Naive thymus-derived CD8-positive, alpha-beta T cell (primary cell): ENCODE results near the gene TRIM66. TPM values are rescaled to one million over a fixed set of nuclear protein-coding genes. Genes with fewer than 3 reads are reported as not detected.

Experiments used
- ATAC-seq, 2 donors: fragments of 150-1000 bp; cut with Tn5 transposase in 1 of 2; sonication (Bioruptor Pico), chemical (Tn5 transposase) in 1 of 2; 1 replicate in 1 of 2; 2 replicates in 1 of 2; pipeline ENCODE4 v1.10.0; 2021; ENCODE audit warnings: mild to moderate bottlenecking in 2 of 2, moderate library complexity in 2 of 2
- POLR2A ChIA-PET: fragments of 350-600 bp; sonication (Branson Sonifier 250); formaldehyde crosslinking; loops from one replicate; lab custom pipeline; 2021; ENCODE audit warnings: antibody characterized with exemption; lab: Charles Lee
- DNase-seq, 10 donors: peaks; one replicate each; pipeline versions ENCODE4 v3.0.0 to v3.0.0-alpha.2; 2020 to 2022
- H3K27ac Mint-ChIP-seq, 10 donors: one replicate each; pipeline ENCODE4 v1.8.0; 2020 to 2022; ENCODE audit warnings: mild to moderate bottlenecking in 10 of 10, mixed read lengths in 10 of 10, moderate library complexity in 4 of 10, inconsistent platforms in 1 of 10
- H3K27me3 Mint-ChIP-seq, 5 donors: one replicate each; pipeline ENCODE4 v1.8.0; 2021 to 2022; ENCODE audit warnings: mixed read lengths in 5 of 5
- H3K36me3 Mint-ChIP-seq, 3 donors: one replicate each; pipeline ENCODE4 v1.8.0; 2020 to 2022; ENCODE audit warnings: mixed read lengths in 3 of 3, mild to moderate bottlenecking in 2 of 3, inconsistent platforms in 1 of 3
- H3K4me1 Mint-ChIP-seq, 4 donors: one replicate each; pipeline ENCODE4 v1.8.0; 2021 to 2022; ENCODE audit warnings: mixed read lengths in 4 of 4
- H3K4me3 Mint-ChIP-seq, 10 donors: one replicate each; pipeline ENCODE4 v1.8.0; 2020 to 2022; ENCODE audit warnings: mild to moderate bottlenecking in 10 of 10, mixed read lengths in 10 of 10, moderate library complexity in 6 of 10, inconsistent platforms in 1 of 10
- H3K9me3 Mint-ChIP-seq, 9 donors: one replicate each; pipeline ENCODE4 v1.8.0; 2020 to 2022; ENCODE audit warnings: mixed read lengths in 9 of 9, mild to moderate bottlenecking in 3 of 9, inconsistent platforms in 1 of 9, moderate library complexity in 1 of 9
- polyA plus RNA-seq, 3 donors: library from polyadenylated mRNA; unstranded; fragments of 300-500 nt; fragmentation: Illumina TruSeq; gene quantifications; one replicate each; pipeline ENCODE4 v1.2.3, GENCODE V29; 2021
- total RNA-seq, 8 experiments: library from RNA in 2 of 8; stranded (reverse) in 2 of 8; gene quantifications; one replicate each; pipeline ENCODE4 v1.2.3 and lab custom pipeline; 2021 to 2026

The TRIM66 gene
- total and polyA plus RNA-seq, 5 experiments from 2014 or later, result 0.14 to 50.8 (median 0.53) TPM

DNA sequence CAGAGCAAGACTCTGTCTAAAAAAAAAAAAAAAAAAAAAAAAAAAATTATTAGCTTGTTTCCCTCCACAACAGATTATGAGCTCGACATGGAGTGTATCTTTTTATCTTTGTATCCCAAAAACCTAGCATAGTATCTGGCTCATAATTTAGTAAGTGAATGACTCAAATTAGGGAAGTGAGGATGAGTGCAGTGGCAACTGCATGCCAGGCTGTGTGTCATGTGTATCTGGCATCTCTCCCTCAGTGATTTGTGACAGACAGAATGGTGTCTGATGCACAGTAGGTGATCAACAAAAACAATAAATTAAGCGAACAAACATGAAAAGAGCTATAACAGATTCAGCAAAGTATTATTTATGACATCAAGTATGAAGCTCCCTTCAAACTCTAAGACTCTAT is 95.7 kb downstream of the TRIM66 start:
- POLR2A ChIA-PET, result no interaction called here
- Mint-ChIP-seq H3K27ac (no peak overlapping the region), H3K27me3 (peaks cover 3 to 10% (median 9%) of the 10 kb centered on the region in 5 donors), H3K4me1 (no peaks in the 10 kb centered on the region), H3K4me3 (no peak overlapping the region), H3K36me3 (peaks cover 0 to 4% (median 0%) of the 10 kb centered on the region in 3 donors), H3K9me3 (peaks cover 0 to 8% (median 3%) of the 10 kb centered on the region in 9 donors)
- DNase-seq (no peak), ATAC-seq (no peak)

DNA sequence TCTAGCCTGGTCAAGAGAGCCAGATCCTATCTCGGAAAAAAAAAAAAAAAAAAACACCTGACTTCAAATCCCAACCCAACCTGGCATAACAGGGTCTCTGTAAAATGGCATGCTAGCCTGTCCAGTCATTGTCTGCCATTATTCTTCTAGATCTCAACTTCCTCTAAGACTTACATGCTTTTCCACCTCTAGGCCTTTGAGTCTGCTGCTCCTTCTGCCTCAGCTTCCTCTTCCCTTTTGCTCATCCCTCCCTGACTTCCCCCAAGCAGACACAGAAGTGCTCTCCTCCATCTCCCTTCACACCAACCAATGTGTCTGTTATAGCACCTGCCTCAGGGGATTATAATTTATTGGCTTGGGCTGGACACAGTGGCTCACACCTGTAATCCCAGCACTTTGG is 96.3 kb downstream of the TRIM66 start:
- peaks cover 0 to 4% (median 0%) of the 10 kb centered on the region in 3 donors for H3K36me3 Mint-ChIP-seq
- POLR2A ChIA-PET, result no interaction called here

DNA sequence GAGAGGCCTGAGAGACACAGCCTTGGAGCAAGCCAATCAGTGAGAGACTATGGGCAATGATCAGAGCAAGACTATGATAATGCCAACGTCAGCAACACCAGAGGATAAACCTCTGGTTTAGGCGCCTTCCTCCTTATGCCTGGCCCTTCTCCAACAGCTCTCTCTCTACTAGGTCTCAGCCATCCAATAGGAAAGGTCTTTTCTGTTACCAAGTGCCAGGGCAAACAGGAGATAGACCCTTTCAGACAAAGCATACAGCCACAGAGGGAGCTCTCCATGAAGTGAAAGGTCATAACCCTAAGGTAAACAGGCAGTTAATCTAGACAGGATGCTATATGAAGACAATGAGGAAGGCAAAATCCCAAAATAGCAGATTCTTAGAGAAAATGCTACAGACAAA is 98.0 kb downstream of the TRIM66 start:
- H3K27me3 Mint-ChIP-seq, result peaks cover 3 to 18% (median 10%) of the 10 kb centered on the region in 5 donors
- no peaks in the 10 kb centered on the region for H3K4me1 Mint-ChIP-seq
- ATAC-seq (no peak), DNase-seq (no peak)
- no peak overlapping the region for H3K4me3 Mint-ChIP-seq
- no peak overlapping the region for H3K27ac Mint-ChIP-seq
- H3K36me3 Mint-ChIP-seq, result peaks cover 0 to 11% (median 0%) of the 10 kb centered on the region in 3 donors
- POLR2A ChIA-PET, result no interaction called here
- H3K9me3 Mint-ChIP-seq, result peaks cover 0 to 20% (median 7%) of the 10 kb centered on the region in 9 donors

More for the DNA sequence above, 96.3 kb downstream of the TRIM66 start:
- H3K4me1 Mint-ChIP-seq, result no peaks in the 10 kb centered on the region
- peaks cover 3 to 10% (median 7%) of the 10 kb centered on the region in 5 donors for H3K27me3 Mint-ChIP-seq
- ATAC-seq (no peak), DNase-seq (no peak)
- peaks cover 0 to 8% (median 3%) of the 10 kb centered on the region in 9 donors for H3K9me3 Mint-ChIP-seq
- H3K4me3 Mint-ChIP-seq, result no peak overlapping the region
- H3K27ac Mint-ChIP-seq, result no peak overlapping the region

DNA sequence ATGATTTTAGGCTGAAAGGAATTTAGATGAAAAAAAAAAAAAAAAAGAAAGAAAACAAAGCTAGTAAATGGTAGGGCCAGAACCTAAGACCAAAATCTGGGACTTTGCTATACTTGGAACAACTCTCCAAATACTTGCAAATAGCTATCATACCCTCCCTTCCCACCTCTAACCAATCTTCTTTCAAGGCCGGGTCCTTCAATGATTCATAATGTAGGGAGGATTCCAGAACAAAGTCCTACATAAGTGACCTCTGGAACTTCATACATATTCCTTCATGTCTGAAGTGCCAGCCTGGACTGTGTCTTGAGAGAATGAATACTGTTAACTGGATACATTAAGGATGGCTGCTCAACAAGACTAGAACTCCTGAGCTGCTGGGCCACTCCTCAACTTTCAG is 98.4 kb downstream of the TRIM66 start:
- DNase-seq (no peak), ATAC-seq (no peak)
- Mint-ChIP-seq H3K9me3 (peaks cover 0 to 20% (median 8%) of the 10 kb centered on the region in 9 donors), H3K4me1 (no peaks in the 10 kb centered on the region), H3K4me3 (no peak overlapping the region), H3K27ac (no peak overlapping the region), H3K27me3 (peaks cover 3 to 18% (median 10%) of the 10 kb centered on the region in 5 donors), H3K36me3 (peaks cover 0 to 11% (median 0%) of the 10 kb centered on the region in 3 donors)
- POLR2A ChIA-PET, result no interaction called here

DNA sequence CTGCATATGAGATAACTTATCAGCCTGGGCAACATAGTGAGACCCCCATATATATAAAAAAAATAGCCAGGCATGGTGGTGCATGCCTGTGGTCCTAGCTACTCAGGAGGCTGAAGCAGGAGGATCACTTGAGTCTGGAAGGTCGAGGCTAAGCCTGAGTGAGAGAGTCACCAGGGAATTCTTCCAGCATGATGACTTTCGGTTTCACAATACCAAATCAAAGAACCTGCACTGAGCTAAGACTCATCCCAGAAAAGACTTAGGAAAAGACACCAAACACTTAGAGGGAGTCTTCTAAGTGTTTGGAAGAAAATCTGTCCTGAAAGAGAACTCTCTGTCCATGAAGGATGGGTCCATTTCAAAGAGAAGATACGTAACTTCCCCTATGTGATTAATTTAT is 101.2 kb downstream of the TRIM66 start:
- POLR2A ChIA-PET, result no interaction called here
- DNase-seq, result no peak
- ATAC-seq, result no peak
- H3K27me3 Mint-ChIP-seq, result peaks cover 2 to 12% (median 7%) of the 10 kb centered on the region in 5 donors
- peaks cover 0 to 21% (median 7%) of the 10 kb centered on the region in 9 donors for H3K9me3 Mint-ChIP-seq
- peaks cover 0 to 13% (median 0%) of the 10 kb centered on the region in 3 donors for H3K36me3 Mint-ChIP-seq
- H3K4me1 Mint-ChIP-seq, result no peaks in the 10 kb centered on the region
- H3K4me3 Mint-ChIP-seq, result no peak overlapping the region
- H3K27ac Mint-ChIP-seq, result no peak overlapping the region

DNA sequence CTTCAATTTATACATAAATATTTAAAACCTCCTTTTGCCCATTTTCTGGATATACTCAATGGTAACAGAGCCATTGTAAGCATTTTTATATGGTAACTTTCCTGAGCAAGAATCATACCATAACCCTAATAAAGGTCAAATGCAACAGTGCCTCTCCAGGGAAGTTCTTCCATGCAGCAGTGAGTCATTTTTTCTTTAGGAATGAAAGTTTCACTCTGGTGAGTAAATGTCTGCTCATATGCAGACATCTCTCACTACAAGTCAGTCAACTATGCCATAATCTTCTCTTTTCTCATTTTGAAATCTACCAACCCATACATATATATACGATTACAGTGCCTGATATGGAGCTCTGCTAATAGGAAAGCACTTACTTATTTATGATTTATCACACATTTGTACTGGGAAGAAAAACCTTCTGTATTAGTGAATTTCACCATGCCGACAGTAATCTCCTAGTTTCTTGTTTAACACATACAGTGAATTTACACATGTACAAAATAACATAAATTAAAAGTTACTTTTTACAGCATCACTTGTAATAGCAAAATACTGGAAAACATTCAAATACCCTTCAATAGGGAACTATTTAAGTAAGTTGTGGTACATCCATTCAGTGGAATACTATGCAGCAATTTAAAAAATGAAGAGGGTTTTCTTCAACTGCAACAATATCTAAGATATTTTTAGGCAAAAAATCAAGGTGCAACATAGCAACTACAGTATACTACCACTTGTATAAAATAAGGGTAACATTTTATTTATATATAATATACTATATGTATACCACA is 104.5 kb downstream of the TRIM66 start:
- POLR2A ChIA-PET, result no interaction called here
- H3K4me1 Mint-ChIP-seq, result no peaks in the 10 kb centered on the region
- no peak for ATAC-seq

DNA sequence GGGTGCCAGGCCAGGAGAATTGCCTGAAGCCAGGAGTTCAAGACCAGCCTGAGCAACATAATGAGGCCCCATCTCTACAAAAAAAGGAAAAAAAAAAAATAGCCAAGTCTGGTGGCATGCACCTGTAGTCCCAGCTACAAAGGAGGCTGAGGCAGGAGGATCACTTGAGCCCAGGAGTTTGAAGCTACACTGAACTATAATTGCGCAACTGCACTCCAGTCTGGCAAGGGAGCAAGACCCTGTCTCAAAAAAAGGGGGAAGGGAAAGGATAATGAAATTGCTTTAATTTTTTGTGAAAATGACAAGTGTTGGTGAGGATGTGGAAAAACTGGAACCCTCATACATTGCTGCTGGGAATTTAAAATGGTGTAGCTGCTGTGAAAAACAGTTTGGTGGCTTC is 107.7 kb downstream of the TRIM66 start:
- no peak overlapping the region for H3K27ac Mint-ChIP-seq
- POLR2A ChIA-PET, result no interaction called here
- no peak overlapping the region for H3K4me3 Mint-ChIP-seq
- peaks cover 0 to 7% (median 0%) of the 10 kb centered on the region in 3 donors for H3K36me3 Mint-ChIP-seq
- H3K9me3 Mint-ChIP-seq, result peaks cover 0 to 12% (median 4%) of the 10 kb centered on the region in 9 donors
- peaks cover 0 to 3% (median 2%) of the 10 kb centered on the region in 5 donors for H3K27me3 Mint-ChIP-seq
- ATAC-seq, result no peak
- DNase-seq, result no peak
- H3K4me1 Mint-ChIP-seq, result no peaks in the 10 kb centered on the region

More for the DNA sequence above, 104.5 kb downstream of the TRIM66 start:
- H3K27ac Mint-ChIP-seq, result no peak overlapping the region
- H3K36me3 Mint-ChIP-seq, result peaks cover 0 to 11% (median 0%) of the 10 kb centered on the region in 3 donors
- H3K9me3 Mint-ChIP-seq, result peaks cover 0 to 21% (median 7%) of the 10 kb centered on the region in 9 donors
- no peak overlapping the region for H3K4me3 Mint-ChIP-seq
- no peak for DNase-seq
- H3K27me3 Mint-ChIP-seq, result peaks cover 0 to 11% (median 3%) of the 10 kb centered on the region in 5 donors

DNA sequence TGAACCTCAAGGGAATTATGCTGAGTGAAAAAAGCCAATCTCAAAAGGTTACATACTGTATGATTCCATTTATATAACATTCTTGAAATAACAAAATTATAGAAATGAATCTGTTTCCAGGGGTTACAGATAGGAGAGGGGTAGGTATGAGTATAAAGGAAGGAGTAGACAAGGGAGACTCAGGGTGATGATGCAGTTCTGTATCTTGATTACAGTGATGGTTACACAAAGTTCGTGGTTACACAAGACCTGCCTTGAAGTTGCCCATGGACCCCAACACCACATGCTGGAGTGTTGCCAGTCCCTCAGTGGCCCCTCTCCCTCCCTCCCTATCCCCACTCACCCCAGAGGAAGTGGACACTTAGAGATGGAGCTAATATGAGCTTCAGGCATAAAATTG is 108.7 kb downstream of the TRIM66 start:
- no peak for DNase-seq
- Mint-ChIP-seq H3K27me3 (peaks cover 0 to 3% (median 0%) of the 10 kb centered on the region in 5 donors), H3K36me3 (peaks cover 0 to 4% (median 0%) of the 10 kb centered on the region in 3 donors), H3K27ac (no peak overlapping the region), H3K4me1 (no peaks in the 10 kb centered on the region), H3K4me3 (no peak overlapping the region), H3K9me3 (peaks cover 0 to 9% (median 3%) of the 10 kb centered on the region in 9 donors)
- POLR2A ChIA-PET, result no interaction called here
- no peak for ATAC-seq

DNA sequence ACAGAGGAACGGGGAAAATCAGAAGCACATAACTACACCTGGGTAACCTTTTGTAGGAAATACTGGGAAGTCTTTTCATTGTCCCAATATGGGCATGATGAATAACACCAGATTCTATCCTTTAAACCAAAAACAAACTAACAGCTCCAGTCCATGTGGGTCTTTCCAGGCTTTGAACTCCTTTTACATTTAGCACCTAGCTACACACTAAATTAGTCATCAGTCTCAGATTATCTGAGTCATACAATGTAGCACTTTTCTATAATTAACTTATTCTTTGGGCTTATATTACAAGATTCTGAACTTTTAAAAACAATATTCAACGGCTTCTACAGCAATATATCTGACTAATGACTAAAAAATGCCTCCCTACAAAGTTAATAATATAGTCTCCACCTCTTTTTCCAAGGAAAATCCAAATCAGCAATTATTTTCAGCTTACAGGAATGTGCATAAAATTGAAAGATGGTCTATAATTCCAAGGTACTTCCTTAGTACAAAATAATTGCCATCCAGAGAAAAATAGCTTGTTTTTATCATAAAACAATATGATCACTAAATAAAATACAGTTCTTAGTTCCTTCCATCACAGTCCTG is 114.8 kb downstream of the TRIM66 start:
- Mint-ChIP-seq H3K27me3 (peaks cover 0 to 9% (median 4%) of the 10 kb centered on the region in 5 donors), H3K9me3 (no peaks in the 10 kb centered on the region), H3K27ac (no peak overlapping the region), H3K36me3 (no peaks in the 10 kb centered on the region), H3K4me3 (no peak overlapping the region), H3K4me1 (no peaks in the 10 kb centered on the region)
- ATAC-seq (no peak), DNase-seq (no peak)
- POLR2A ChIA-PET, result no interaction called here

DNA sequence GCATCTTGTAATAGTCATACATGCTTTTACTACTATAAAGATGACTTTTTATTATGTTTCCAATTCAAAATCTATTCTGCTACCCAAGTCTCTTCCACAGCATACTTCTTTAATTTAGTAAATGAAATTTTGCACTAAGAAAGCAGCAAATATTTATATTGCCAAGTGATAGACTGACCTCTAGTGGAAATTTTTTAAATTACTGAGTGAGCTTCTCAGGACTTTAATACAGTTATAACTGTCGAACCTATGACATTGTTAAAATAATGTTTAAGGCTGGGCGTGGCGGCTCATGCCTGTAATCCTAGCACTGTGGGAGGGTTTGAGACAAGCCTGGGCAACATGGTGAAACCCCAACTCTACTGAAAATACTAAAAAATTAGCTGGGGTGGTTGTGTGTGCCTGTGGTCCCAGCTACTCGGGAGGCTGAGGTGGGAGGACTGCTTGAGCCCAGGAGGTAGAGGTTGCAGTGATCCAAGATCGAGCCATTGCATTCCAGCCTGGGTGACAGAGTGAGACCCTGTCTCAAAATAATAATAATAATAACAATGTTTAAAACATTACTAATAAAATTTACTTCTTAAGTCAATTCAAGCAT is 115.8 kb downstream of the TRIM66 start:
- no peak for ATAC-seq
- peak in 3 of 10 donors; percentile 29 to 42 (median 29) for DNase-seq
- peaks cover 0 to 7% (median 0%) of the 10 kb centered on the region in 9 donors for H3K9me3 Mint-ChIP-seq
- H3K36me3 Mint-ChIP-seq, result peaks cover 0 to 7% (median 0%) of the 10 kb centered on the region in 3 donors
- no peak overlapping the region for H3K4me3 Mint-ChIP-seq
- peaks cover 4 to 13% (median 9%) of the 10 kb centered on the region in 5 donors for H3K27me3 Mint-ChIP-seq
- H3K4me1 Mint-ChIP-seq, result no peaks in the 10 kb centered on the region
- POLR2A ChIA-PET, result no interaction called here
- H3K27ac Mint-ChIP-seq, result no peak overlapping the region

DNA sequence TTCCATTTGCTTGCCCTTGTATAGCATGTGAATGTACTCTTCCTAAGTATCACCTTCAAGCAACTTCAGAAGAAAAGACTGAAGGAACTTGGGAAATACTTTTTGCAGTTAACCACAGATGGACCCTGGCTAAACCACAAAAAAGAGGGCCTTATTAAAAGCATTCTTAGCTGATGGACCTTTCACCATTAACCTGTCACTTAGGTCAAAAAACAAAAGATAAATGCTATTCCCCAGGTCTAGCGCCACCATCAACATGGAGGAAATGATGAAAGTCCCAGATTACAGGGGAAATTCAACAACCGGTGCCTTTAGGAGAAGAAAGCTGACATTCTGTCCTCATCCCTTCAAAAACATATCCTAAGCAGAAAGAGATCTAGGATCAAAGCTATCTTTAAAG is 117.9 kb downstream of the TRIM66 start:
- H3K27ac Mint-ChIP-seq, result no peak overlapping the region
- H3K4me3 Mint-ChIP-seq, result no peak overlapping the region
- H3K4me1 Mint-ChIP-seq, result no peaks in the 10 kb centered on the region
- H3K27me3 Mint-ChIP-seq, result peaks cover 2 to 19% (median 9%) of the 10 kb centered on the region in 5 donors
- peaks cover 0 to 14% (median 0%) of the 10 kb centered on the region in 9 donors for H3K9me3 Mint-ChIP-seq
- POLR2A ChIA-PET, result no interaction called here
- ATAC-seq (no peak), DNase-seq (no peak)
- H3K36me3 Mint-ChIP-seq, result peaks cover 0 to 12% (median 4%) of the 10 kb centered on the region in 3 donors
